Measurements from ENCODE around the gene CCDC200.
"Not testable (repeated sequence)": the region's sequence is repeated elsewhere in the genome, so short reads cannot be mapped to it uniquely, and the experiment has no call there.

CCDC200 gene

GRCh38 chr17:43210576-43210975, 17.8 kb downstream of the CCDC200 start:
- DNase-seq (ENCODE audit: low read depth) = no peak
- TF ChIP-seq, protein P1, sequence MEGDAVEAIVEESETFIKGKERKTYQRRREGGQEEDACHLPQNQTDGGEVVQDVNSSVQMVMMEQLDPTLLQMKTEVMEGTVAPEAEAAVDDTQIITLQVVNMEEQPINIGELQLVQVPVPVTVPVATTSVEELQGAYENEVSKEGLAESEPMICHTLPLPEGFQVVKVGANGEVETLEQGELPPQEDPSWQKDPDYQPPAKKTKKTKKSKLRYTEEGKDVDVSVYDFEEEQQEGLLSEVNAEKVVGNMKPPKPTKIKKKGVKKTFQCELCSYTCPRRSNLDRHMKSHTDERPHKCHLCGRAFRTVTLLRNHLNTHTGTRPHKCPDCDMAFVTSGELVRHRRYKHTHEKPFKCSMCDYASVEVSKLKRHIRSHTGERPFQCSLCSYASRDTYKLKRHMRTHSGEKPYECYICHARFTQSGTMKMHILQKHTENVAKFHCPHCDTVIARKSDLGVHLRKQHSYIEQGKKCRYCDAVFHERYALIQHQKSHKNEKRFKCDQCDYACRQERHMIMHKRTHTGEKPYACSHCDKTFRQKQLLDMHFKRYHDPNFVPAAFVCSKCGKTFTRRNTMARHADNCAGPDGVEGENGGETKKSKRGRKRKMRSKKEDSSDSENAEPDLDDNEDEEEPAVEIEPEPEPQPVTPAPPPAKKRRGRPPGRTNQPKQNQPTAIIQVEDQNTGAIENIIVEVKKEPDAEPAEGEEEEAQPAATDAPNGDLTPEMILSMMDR (IDR thresholded peaks at IDR 0.05; ENCODE audit: low read length, missing control alignments) = no peak
- H3K4me3 ChIP-seq (replicated peaks; ENCODE audit: low read depth, low read length) = no peak overlapping the region

GRCh38 chr17:43203013-43203412, 25.4 kb downstream of the CCDC200 start:
- not testable (repeated sequence) for H3K4me3 ChIP-seq (replicated peaks; ENCODE audit: low read depth, low read length); DNase-seq (ENCODE audit: low read depth)

GRCh38 chr17:43200127-43200526, 28.3 kb downstream of the CCDC200 start:
- no peak for DNase-seq (ENCODE audit: low read depth)
- TF ChIP-seq, protein P1 (IDR thresholded peaks at IDR 0.05; ENCODE audit: low read length, missing control alignments) = no peak
- H3K4me3 ChIP-seq (replicated peaks; ENCODE audit: low read depth, low read length) = no peak overlapping the region

DNA sequence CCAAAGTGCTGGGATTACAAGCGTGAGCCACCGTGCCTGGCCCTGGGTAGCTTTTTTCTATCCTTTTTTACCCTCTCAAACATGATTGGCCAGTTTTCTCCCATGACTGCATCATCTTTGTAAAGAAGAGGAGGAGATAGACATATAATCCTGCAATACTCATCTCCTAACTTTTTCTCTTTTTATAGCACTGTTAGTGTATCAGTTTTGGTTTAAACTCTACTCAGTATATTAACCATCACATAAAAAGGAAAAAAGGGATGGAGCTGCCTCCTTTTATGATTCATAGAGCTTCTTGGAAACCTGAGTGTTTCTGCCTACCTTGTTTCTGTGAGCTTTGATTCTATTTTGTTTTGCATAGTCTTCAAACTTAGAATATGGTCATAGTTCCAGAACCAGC, 28.8 kb downstream of the CCDC200 start:
- TF ChIP-seq, protein P1 (IDR thresholded peaks at IDR 0.05; ENCODE audit: low read length, missing control alignments) = no peak
- DNase-seq (ENCODE audit: low read depth) = no peak
- no peak overlapping the region for H3K4me3 ChIP-seq (replicated peaks; ENCODE audit: low read depth, low read length)

GRCh38 chr17:43193251-43193650, 35.2 kb downstream of the CCDC200 start:
- TF ChIP-seq, protein P1 (IDR thresholded peaks at IDR 0.05; ENCODE audit: low read length, missing control alignments) = no peak
- no peak for DNase-seq (ENCODE audit: low read depth)

DNA sequence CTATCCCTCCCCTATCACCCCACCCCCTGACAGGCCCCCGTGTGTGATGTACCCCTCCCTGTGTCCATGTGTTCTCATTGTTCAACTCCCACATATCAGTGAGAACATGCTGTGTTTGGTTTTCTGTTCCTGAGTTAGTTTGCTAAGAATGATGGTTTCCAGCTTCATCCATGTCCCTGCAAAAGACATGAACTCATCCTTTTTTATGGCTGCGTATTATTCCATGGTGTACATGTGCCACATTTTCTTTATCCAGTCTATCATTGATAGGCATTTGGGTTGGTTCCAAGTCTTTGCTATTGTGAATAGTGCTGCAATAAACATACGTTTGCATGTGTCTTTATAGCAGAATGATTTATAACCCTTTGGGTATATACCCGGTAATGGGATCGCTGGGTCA, 41.8 kb downstream of the CCDC200 start:
- not testable (repeated sequence) for H3K4me3 ChIP-seq (replicated peaks; ENCODE audit: low read depth, low read length); DNase-seq (ENCODE audit: low read depth)

More at GRCh38 chr17:43193251-43193650, 35.2 kb downstream of the CCDC200 start:
- H3K4me3 ChIP-seq (replicated peaks; ENCODE audit: low read depth, low read length) = no peak overlapping the region

DNA sequence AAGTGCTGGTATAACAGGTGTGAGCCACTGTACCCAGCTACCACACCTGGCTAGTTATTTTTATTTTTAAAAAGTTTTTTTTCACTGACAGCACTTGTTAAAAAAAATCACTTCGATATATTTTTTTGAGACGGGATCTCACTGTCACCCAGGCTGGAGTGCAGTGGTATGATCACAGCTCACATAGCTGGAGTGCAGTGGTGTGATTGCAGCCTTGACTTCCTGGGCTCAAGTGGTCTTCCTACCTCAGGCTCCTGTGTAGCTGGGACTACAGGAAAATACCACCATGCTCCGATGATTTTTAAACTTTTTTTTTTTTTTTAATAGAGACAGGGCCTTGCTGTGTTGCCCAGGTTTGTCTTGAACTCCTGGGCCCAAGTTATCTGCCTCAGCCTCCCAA, 44.5 kb downstream of the CCDC200 start:
- TF ChIP-seq, protein P1 (IDR thresholded peaks at IDR 0.05; ENCODE audit: low read length, missing control alignments) = no peak
- H3K4me3 ChIP-seq (replicated peaks; ENCODE audit: low read depth, low read length) = no peak overlapping the region
- no peak for DNase-seq (ENCODE audit: low read depth)

GRCh38 chr17:43176119-43176570, 52.3 kb downstream of the CCDC200 start:
- no peak overlapping the region for H3K4me3 ChIP-seq (replicated peaks; ENCODE audit: low read depth, low read length)
- no peak for DNase-seq (ENCODE audit: low read depth)
- TF ChIP-seq, protein P1 (IDR thresholded peaks at IDR 0.05; ENCODE audit: low read length, missing control alignments) = no peak

All from fibroblast of pulmonary artery (primary cell).